ENCODE results near the gene RGS11. TPM values are rescaled to one million over a fixed set of nuclear protein-coding genes. Genes with fewer than 3 reads are reported as not detected.

Gene RGS11
- total RNA-seq, 1 experiment from 2014 or later = not detected

DNA sequence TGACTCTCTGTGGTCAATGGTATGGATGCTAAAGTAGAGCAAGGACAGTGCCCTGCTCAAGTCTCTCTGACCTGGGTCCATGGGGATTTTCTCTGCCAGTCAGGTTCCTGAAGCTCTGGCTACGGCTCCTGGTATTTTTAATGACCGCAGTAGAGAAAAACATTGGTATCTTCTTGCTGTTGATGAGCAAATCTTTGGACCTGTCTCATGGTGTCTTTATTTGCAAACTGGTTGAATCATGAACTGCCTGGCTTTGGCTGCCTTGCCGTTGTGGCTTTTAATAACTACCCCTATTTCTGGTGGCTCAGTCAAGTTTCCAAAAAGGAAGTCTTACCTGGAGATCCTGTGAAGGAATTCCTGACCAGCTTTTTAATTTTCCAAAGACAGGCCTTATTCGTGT is 32.4 kb downstream of the RGS11 start:
- Histone ChIP-seq H3K36me3 (ENCODE audit: insufficient read depth, low read length, poor library complexity, severe bottlenecking) (no peaks in the 10 kb centered on the region), H3K4me3 (ENCODE audit: low read depth, low read length, poor library complexity, severe bottlenecking) (no peak overlapping the region), H3K27ac (ENCODE audit: low read depth, low read length, poor library complexity, severe bottlenecking) (no peak overlapping the region), H3K9me3 (ENCODE audit: low read depth, low read length, poor library complexity, severe bottlenecking) (no peaks in the 10 kb centered on the region), H3K27me3 (replicated peaks; ENCODE audit: insufficient read depth, low read depth, low read length, poor library complexity) (no peaks in the 10 kb centered on the region), H3K4me1 (ENCODE audit: insufficient read depth, low read length, poor library complexity, severe bottlenecking) (no peaks in the 10 kb centered on the region)
- no TSS peak for BruUV-seq (replicated peaks)
- ChIA-PET CTCF (no interaction called here), POLR2A (ENCODE audit: low non-redundant PET) (no interaction called here)
- no peak for DNase-seq (ENCODE audit: low spot score)
- TF ChIP-seq, protein P1, sequence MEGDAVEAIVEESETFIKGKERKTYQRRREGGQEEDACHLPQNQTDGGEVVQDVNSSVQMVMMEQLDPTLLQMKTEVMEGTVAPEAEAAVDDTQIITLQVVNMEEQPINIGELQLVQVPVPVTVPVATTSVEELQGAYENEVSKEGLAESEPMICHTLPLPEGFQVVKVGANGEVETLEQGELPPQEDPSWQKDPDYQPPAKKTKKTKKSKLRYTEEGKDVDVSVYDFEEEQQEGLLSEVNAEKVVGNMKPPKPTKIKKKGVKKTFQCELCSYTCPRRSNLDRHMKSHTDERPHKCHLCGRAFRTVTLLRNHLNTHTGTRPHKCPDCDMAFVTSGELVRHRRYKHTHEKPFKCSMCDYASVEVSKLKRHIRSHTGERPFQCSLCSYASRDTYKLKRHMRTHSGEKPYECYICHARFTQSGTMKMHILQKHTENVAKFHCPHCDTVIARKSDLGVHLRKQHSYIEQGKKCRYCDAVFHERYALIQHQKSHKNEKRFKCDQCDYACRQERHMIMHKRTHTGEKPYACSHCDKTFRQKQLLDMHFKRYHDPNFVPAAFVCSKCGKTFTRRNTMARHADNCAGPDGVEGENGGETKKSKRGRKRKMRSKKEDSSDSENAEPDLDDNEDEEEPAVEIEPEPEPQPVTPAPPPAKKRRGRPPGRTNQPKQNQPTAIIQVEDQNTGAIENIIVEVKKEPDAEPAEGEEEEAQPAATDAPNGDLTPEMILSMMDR (conservative IDR thresholded peaks at IDR 0.05; ENCODE audit: low read depth, low read length) = no peak
- no peak for TF ChIP-seq EZH2 (IDR thresholded peaks at IDR 0.05; ENCODE audit: borderline replicate concordance, low read depth, low read length, poor library complexity, severe bottlenecking)
- intact Hi-C loops (cut with micrococcal nuclease; ENCODE audit: unreplicated experiment) = no loop called here

DNA sequence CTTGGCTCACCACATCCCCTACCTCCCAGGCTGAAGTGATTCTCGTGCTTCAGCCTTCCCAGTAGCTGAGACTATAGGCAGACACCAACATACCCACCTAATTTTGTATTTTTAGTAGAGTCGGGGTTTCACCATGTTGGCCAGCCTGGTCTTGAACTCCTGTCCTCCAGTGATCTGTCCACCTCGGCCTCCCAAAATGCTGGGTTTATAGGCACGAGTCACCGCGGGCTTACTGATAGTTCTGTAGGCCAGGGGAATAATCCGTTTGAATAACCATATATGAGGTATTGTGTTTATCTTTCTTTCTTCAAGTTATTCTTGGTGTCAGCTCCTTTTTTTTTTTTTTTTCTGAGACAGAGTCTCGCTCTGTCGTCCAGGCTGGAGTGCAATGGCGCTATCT is 33.5 kb downstream of the RGS11 start:
- no peak overlapping the region for H3K27ac ChIP-seq (ENCODE audit: low read depth, low read length, poor library complexity, severe bottlenecking)
- no peaks in the 10 kb centered on the region for H3K9me3 ChIP-seq (ENCODE audit: low read depth, low read length, poor library complexity, severe bottlenecking)
- no peaks in the 10 kb centered on the region for H3K36me3 ChIP-seq (ENCODE audit: insufficient read depth, low read length, poor library complexity, severe bottlenecking)
- intact Hi-C loops (cut with micrococcal nuclease; ENCODE audit: unreplicated experiment) = no loop called here
- POLR2A ChIA-PET (ENCODE audit: low non-redundant PET) = no interaction called here
- CTCF ChIA-PET = interaction anchor here (0.6 kb wide), 1 partner anchor 120 kb away, joined by 3 read pairs; no protein-coding TSS in a partner anchor
- no peak overlapping the region for H3K4me3 ChIP-seq (ENCODE audit: low read depth, low read length, poor library complexity, severe bottlenecking)
- DNase-seq (ENCODE audit: low spot score) = no peak
- no peaks in the 10 kb centered on the region for H3K4me1 ChIP-seq (ENCODE audit: insufficient read depth, low read length, poor library complexity, severe bottlenecking)
- TF ChIP-seq, protein P1 (conservative IDR thresholded peaks at IDR 0.05; ENCODE audit: low read depth, low read length) = no peak
- TF ChIP-seq EZH2 (IDR thresholded peaks at IDR 0.05; ENCODE audit: borderline replicate concordance, low read depth, low read length, poor library complexity, severe bottlenecking) = no peak
- H3K27me3 ChIP-seq (replicated peaks; ENCODE audit: insufficient read depth, low read depth, low read length, poor library complexity) = no peaks in the 10 kb centered on the region
- no TSS peak for BruUV-seq (replicated peaks)

DNA sequence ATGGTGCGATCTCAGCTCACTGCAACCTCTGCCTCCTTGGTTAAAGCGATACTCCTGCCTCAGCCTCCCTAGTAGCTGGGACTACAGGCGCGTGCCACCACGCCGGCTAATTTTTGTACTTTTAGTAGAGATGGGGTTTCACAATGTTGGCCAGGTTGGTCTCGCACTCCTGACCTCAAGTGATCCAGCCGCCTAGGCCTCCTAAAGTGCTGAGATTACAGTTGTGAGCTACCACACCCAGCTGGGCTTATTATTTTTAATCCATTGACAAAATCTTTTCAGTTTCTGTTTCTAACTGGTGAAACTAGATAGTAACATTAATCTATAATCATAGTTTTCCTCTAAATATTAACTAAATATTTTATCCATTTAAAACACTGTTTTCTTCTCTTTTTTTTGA is 35.2 kb downstream of the RGS11 start:
- intact Hi-C loops (cut with micrococcal nuclease; ENCODE audit: unreplicated experiment) = no loop called here
- TF ChIP-seq, protein P1 (conservative IDR thresholded peaks at IDR 0.05; ENCODE audit: low read depth, low read length) = no peak
- TF ChIP-seq EZH2 (IDR thresholded peaks at IDR 0.05; ENCODE audit: borderline replicate concordance, low read depth, low read length, poor library complexity, severe bottlenecking) = no peak
- DNase-seq (ENCODE audit: low spot score) = no peak
- Histone ChIP-seq H3K9me3 (ENCODE audit: low read depth, low read length, poor library complexity, severe bottlenecking) (no peaks in the 10 kb centered on the region), H3K4me1 (ENCODE audit: insufficient read depth, low read length, poor library complexity, severe bottlenecking) (no peaks in the 10 kb centered on the region), H3K36me3 (ENCODE audit: insufficient read depth, low read length, poor library complexity, severe bottlenecking) (no peaks in the 10 kb centered on the region), H3K4me3 (ENCODE audit: low read depth, low read length, poor library complexity, severe bottlenecking) (no peak overlapping the region), H3K27ac (ENCODE audit: low read depth, low read length, poor library complexity, severe bottlenecking) (no peak overlapping the region), H3K27me3 (replicated peaks; ENCODE audit: insufficient read depth, low read depth, low read length, poor library complexity) (no peaks in the 10 kb centered on the region)
- POLR2A ChIA-PET (ENCODE audit: low non-redundant PET) = no interaction called here
- BruUV-seq (replicated peaks) = no TSS peak
- CTCF ChIA-PET = no interaction called here
